Tibial nerve (tissue), 4 donors: ENCODE results near the gene SAAL1. TPM values are rescaled to one million over a fixed set of nuclear protein-coding genes. Genes with fewer than 3 reads are reported as not detected.
"Not testable (repeated sequence)": the region's sequence is repeated elsewhere in the genome, so short reads cannot be mapped to it uniquely, and the experiment has no call there.

ENCODE experiments used
- DNase-seq, 2 donors: peaks; one replicate each; pipeline ENCODE4 v3.0.0-alpha.2; 2019; ENCODE audit warnings: low spot score in 2 of 2
- H3K27ac ChIP-seq, 4 donors: fragments of 200-600 bp; sonication (generic) in 3 of 4; one replicate each; pipeline ENCODE4 v1.5.1; 2017 to 2019; ENCODE audit warnings: mild to moderate bottlenecking in 1 of 4
- H3K27me3 ChIP-seq, 2 donors: fragments of 200-600 bp; sonication (generic) in 1 of 2; one replicate each; pipeline versions ENCODE4 v1.5.1 to v1.6.0; 2017 to 2019
- H3K36me3 ChIP-seq, 3 donors: fragments of 200-600 bp; sonication (generic); one replicate each; pipeline ENCODE4 v1.5.1; 2018 to 2019
- H3K4me1 ChIP-seq, 4 donors: fragments of 200-600 bp; sonication (generic) in 3 of 4; one replicate each; pipeline ENCODE4 v1.5.1; 2017 to 2019
- H3K4me3 ChIP-seq, 4 donors: fragments of 200-600 bp; sonication (generic) in 3 of 4; one replicate each; pipeline ENCODE4 v1.5.1; 2017 to 2019; ENCODE audit warnings: mild to moderate bottlenecking in 1 of 4, moderate library complexity in 1 of 4
- H3K9me3 ChIP-seq, 4 donors: fragments of 200-600 bp; sonication (generic) in 3 of 4; one replicate each; pipeline ENCODE4 v1.5.1; 2017 to 2019
- CTCF ChIP-seq, 5 experiments: fragments of 200-600 bp in 3 of 5; fragments of 450-650 bp in 2 of 5; sonication (generic) in 3 of 5; IDR thresholded peaks; one replicate each; pipeline ENCODE4 v1.5.1; 2016 to 2019; ENCODE audit warnings: antibody characterized with exemption in 5 of 5, mild to moderate bottlenecking in 3 of 5, moderate library complexity in 2 of 5
- EP300 ChIP-seq, 2 donors: sonication (generic); formaldehyde crosslinking; IDR thresholded peaks; one replicate each; pipeline ENCODE4 v1.6.1; 2017; ENCODE audit warnings: antibody characterized with exemption in 2 of 2, mild to moderate bottlenecking in 1 of 2
- POLR2A ChIP-seq, 2 donors: fragments of 450-650 bp; IDR thresholded peaks; one replicate each; pipeline ENCODE4 v1.6.1; 2017; ENCODE audit warnings: antibody characterized with exemption in 2 of 2, mild to moderate bottlenecking in 2 of 2, moderate library complexity in 2 of 2
- WGBS, 2 donors: methylation state at CpG; one replicate each; pipeline ENCODE4 v1.1.5; 2018; 5-methylcytosine and 5-hydroxymethylcytosine counted together
- total RNA-seq, 4 donors: library from RNA; depleted of rRNA; stranded (reverse); fragments of >200 nt; gene quantifications; one replicate each; pipeline ENCODE4 v1.1.0, GENCODE V29; 2016

Gene SAAL1
- total RNA-seq, 4 donors from 2014 or later, result 14.6 to 27.3 (median 19.2) TPM

- no peaks in the 10 kb centered on the region for H3K4me1 ChIP-seq
- H3K9me3 ChIP-seq, result no peaks in the 10 kb centered on the region
- no peaks in the 10 kb centered on the region for H3K27me3 ChIP-seq
- H3K27ac ChIP-seq, result no peak overlapping the region
- H3K4me3 ChIP-seq, result no peak overlapping the region
- no peak for DNase-seq
- WGBS, 2 donors, result 93 to 96% methylated on average over 2 of the region's 2 CpGs
- no peaks in the 10 kb centered on the region for H3K36me3 ChIP-seq
- TF ChIP-seq EP300 (IDR thresholded peaks at IDR 0.05) (no peak), CTCF (IDR thresholded peaks at IDR 0.05) (no peak), POLR2A (IDR thresholded peaks at IDR 0.05) (no peak)
These were observed 34.3 kb upstream of the SAAL1 start for GRCh38 chr11:18140145-18140544.

GRCh38 chr11:18137186-18137800, 31.4 kb upstream of the SAAL1 start:
- no peak overlapping the region for H3K4me3 ChIP-seq
- TF ChIP-seq CTCF (IDR thresholded peaks at IDR 0.05) (no peak), POLR2A (IDR thresholded peaks at IDR 0.05) (no peak), EP300 (IDR thresholded peaks at IDR 0.05) (no peak)
- H3K27ac ChIP-seq, result no peak overlapping the region
- H3K4me1 ChIP-seq, result no peaks in the 10 kb centered on the region
- H3K27me3 ChIP-seq, result no peaks in the 10 kb centered on the region
- 94 to 96% methylated on average over 29 of the region's 29 CpGs for WGBS, 2 donors
- no peak for DNase-seq
- H3K36me3 ChIP-seq, result no peaks in the 10 kb centered on the region
- H3K9me3 ChIP-seq, result no peaks in the 10 kb centered on the region

GRCh38 chr11:18135308-18135707, 29.4 kb upstream of the SAAL1 start:
- H3K27ac ChIP-seq, result no peak overlapping the region
- no peak for DNase-seq
- 39 to 49% methylated on average over 2 of the region's 2 CpGs for WGBS, 2 donors
- no peaks in the 10 kb centered on the region for H3K36me3 ChIP-seq
- TF ChIP-seq CTCF (IDR thresholded peaks at IDR 0.05), result no peak
- TF ChIP-seq POLR2A (IDR thresholded peaks at IDR 0.05), result no peak
- H3K27me3 ChIP-seq, result no peaks in the 10 kb centered on the region
- no peaks in the 10 kb centered on the region for H3K9me3 ChIP-seq
- H3K4me3 ChIP-seq, result no peak overlapping the region
- no peaks in the 10 kb centered on the region for H3K4me1 ChIP-seq

GRCh38 chr11:18132341-18132740, 26.5 kb upstream of the SAAL1 start, which contains the start of gene MRGPRX3:
MRGPRX3 (plus strand) TSS chr11:18132571; CDS start chr11:18137203, 4,632 bp downstream.
- H3K4me3 ChIP-seq, result no peak within 1 kb of the TSS
- no peak for TF ChIP-seq EP300 (IDR thresholded peaks at IDR 0.05)
- no peak for TF ChIP-seq CTCF (IDR thresholded peaks at IDR 0.05)
- TF ChIP-seq POLR2A (IDR thresholded peaks at IDR 0.05), result no peak
- no peak for DNase-seq
- H3K27ac ChIP-seq, result no peak within 1 kb of the TSS
- H3K36me3 ChIP-seq, result no peaks in the 10 kb centered on the region
- no peaks in the 10 kb centered on the region for H3K4me1 ChIP-seq
- H3K27me3 ChIP-seq, result no peaks in the 10 kb centered on the region
- 58 to 60% methylated on average over 3 of the region's 3 CpGs for WGBS, 2 donors
- H3K9me3 ChIP-seq, result no peaks in the 10 kb centered on the region

- H3K27me3 ChIP-seq, H3K36me3 ChIP-seq, DNase-seq, H3K27ac ChIP-seq, H3K4me3 ChIP-seq, H3K9me3 ChIP-seq, H3K4me1 ChIP-seq: not testable (repeated sequence)
- 93 to 95% methylated on average over 4 of the region's 4 CpGs for WGBS, 2 donors
These were observed 25.2 kb upstream of the SAAL1 start for GRCh38 chr11:18131115-18131514.

- not testable (repeated sequence) for H3K27me3 ChIP-seq, H3K4me1 ChIP-seq, DNase-seq, H3K36me3 ChIP-seq, H3K4me3 ChIP-seq, H3K9me3 ChIP-seq, H3K27ac ChIP-seq
- 37 to 58% methylated on average over 14 to 17 of the region's 20 CpGs for WGBS, 2 donors
These were observed 15.5 kb upstream of the SAAL1 start for GRCh38 chr11:18121331-18121828.
